Measurements from ENCODE around the gene CYP51A1.

GRCh38 chr7:92092210-92092609 lies 42.1 kb downstream of the CYP51A1 start:
- no peak for TF ChIP-seq CTCF (conservative IDR thresholded peaks at IDR 0.05; ENCODE audit: low read length)
- TF ChIP-seq EZH2phosphoT487 (IDR thresholded peaks at IDR 0.05; ENCODE audit: borderline replicate concordance, low read depth, low read length) = no peak
